MCF 10A (cell line): ENCODE data around the gene ITGA5. TPM values are rescaled to one million over a fixed set of nuclear protein-coding genes. Genes with fewer than 3 reads are reported as not detected.

ENCODE experiments used
- BruUV-seq: library from RNA; stranded (reverse); fragments of 400-500 nt; replicated peaks from 2 replicates; lab custom pipeline; 2021; lab: Mats Ljungman, UMichigan
- CTCF ChIA-PET: fragments of 300-600 bp; sonication (Branson Sonifier 250); formaldehyde crosslinking; extraction: SDS; loops from one replicate; lab custom pipeline; 2021; ENCODE audit warnings: antibody characterized with exemption, inconsistent platforms; lab: Yijun Ruan, JAX
- POLR2A ChIA-PET: fragments of 300-600, 350-650 bp; sonication (Branson Sonifier 250); formaldehyde crosslinking; extraction: SDS; loops from one replicate; lab custom pipeline; 2020; ENCODE audit warnings: antibody characterized with exemption, inconsistent platforms; lab: Yijun Ruan, JAX
- DNase-seq: peaks from one replicate; pipeline ENCODE4 v3.0.0-alpha.2; 2018; ENCODE audit not compliant: unreplicated experiment
- H3K27ac Mint-ChIP-seq: one replicate; pipeline ENCODE4 v1.8.0; 2022; ENCODE audit warnings: mild to moderate bottlenecking, low read depth, mixed read lengths; ENCODE audit not compliant: unreplicated experiment
- H3K27me3 Mint-ChIP-seq: one replicate; pipeline ENCODE4 v1.8.0; 2022; ENCODE audit warnings: mixed read lengths; ENCODE audit not compliant: insufficient read depth, unreplicated experiment
- H3K36me3 Mint-ChIP-seq: one replicate; pipeline ENCODE4 v1.8.0; 2022; ENCODE audit warnings: mild to moderate bottlenecking, moderate library complexity, mixed read lengths; ENCODE audit not compliant: insufficient read depth, unreplicated experiment
- H3K4me1 Mint-ChIP-seq: one replicate; pipeline ENCODE4 v1.8.0; 2022; ENCODE audit warnings: mixed read lengths; ENCODE audit not compliant: insufficient read depth, unreplicated experiment
- H3K4me3 Mint-ChIP-seq: one replicate; pipeline ENCODE4 v1.8.0; 2022; ENCODE audit warnings: mild to moderate bottlenecking, moderate library complexity, mixed read lengths; ENCODE audit not compliant: unreplicated experiment
- H3K9me3 Mint-ChIP-seq: one replicate; pipeline ENCODE4 v1.8.0; 2022; ENCODE audit warnings: mixed read lengths; ENCODE audit not compliant: unreplicated experiment
- intact Hi-C: fragments of 100-400 bp; cut with micrococcal nuclease; formaldehyde crosslinking; loops from 2 replicates; pipeline ENCODE4 v1.14.1; 2022
- total RNA-seq: library from RNA; stranded (reverse); gene quantifications from 2 replicates; pipeline ENCODE4 v1.2.3, GENCODE V29; 2022
- TF ChIP-seq, protein P1 (sequence below): fragments of 200-600 bp; IDR thresholded peaks from one replicate; pipeline ENCODE4 v1.8.0; 2022; ENCODE audit warnings: antibody characterized with exemption, mild to moderate bottlenecking; ENCODE audit not compliant: unreplicated experiment

ITGA5 gene
- total RNA-seq, 1 experiment from 2014 or later, result 110 TPM

- H3K9me3 Mint-ChIP-seq, result no peaks in the 10 kb centered on the region
- DNase-seq, result no peak
- no peak overlapping the region for H3K4me3 Mint-ChIP-seq
- no TSS peak for BruUV-seq
- no peak overlapping the region for H3K27ac Mint-ChIP-seq
- no peaks in the 10 kb centered on the region for H3K36me3 Mint-ChIP-seq
- TF ChIP-seq, protein P1, sequence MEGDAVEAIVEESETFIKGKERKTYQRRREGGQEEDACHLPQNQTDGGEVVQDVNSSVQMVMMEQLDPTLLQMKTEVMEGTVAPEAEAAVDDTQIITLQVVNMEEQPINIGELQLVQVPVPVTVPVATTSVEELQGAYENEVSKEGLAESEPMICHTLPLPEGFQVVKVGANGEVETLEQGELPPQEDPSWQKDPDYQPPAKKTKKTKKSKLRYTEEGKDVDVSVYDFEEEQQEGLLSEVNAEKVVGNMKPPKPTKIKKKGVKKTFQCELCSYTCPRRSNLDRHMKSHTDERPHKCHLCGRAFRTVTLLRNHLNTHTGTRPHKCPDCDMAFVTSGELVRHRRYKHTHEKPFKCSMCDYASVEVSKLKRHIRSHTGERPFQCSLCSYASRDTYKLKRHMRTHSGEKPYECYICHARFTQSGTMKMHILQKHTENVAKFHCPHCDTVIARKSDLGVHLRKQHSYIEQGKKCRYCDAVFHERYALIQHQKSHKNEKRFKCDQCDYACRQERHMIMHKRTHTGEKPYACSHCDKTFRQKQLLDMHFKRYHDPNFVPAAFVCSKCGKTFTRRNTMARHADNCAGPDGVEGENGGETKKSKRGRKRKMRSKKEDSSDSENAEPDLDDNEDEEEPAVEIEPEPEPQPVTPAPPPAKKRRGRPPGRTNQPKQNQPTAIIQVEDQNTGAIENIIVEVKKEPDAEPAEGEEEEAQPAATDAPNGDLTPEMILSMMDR, result no peak
- ChIA-PET CTCF (interaction anchor here (0.6 to 6.1 kb wide), 33 partner anchors 9 to 1696 kb away, joined by 3 to 57 read pairs (median 4); partner anchors contain the start of gene COPZ1), POLR2A (interaction anchor here (0.7 to 2.8 kb wide), 22 partner anchors 10 to 360 kb away, joined by 3 to 47 read pairs (median 5); partner anchors contain the start of genes CBX5, COPZ1, HNRNPA1 and HOXC9)
- H3K27me3 Mint-ChIP-seq, result no peaks in the 10 kb centered on the region
- intact Hi-C loops, result loop anchor here (1.0 to 10.0 kb wide), 4 partner anchors 23 to 355 kb away; partner anchors contain the start of genes HOXC8 and HOXC9
- H3K4me1 Mint-ChIP-seq, result peaks cover 23% of the 10 kb centered on the region
Measured at GRCh38 chr12:54359762-54360351, 59.2 kb downstream of the ITGA5 start.

GRCh38 chr12:54358945-54359761, 59.9 kb downstream of the ITGA5 start:
- TF ChIP-seq, protein P1, result no peak
- no peak overlapping the region for H3K4me3 Mint-ChIP-seq
- BruUV-seq, result TSS peak; percentile 88
- ChIA-PET POLR2A (interaction anchor here (0.6 to 2.8 kb wide), 31 partner anchors 9 to 359 kb away, joined by 3 to 47 read pairs (median 4); partner anchors contain the start of genes CBX5, COPZ1, HNRNPA1 and HOXC8), CTCF (interaction anchor here (0.6 to 6.1 kb wide), 20 partner anchors 9 to 1769 kb away, joined by 3 to 57 read pairs (median 5); partner anchors contain the start of genes COPZ1 and ESYT1)
- peaks cover 23% of the 10 kb centered on the region for H3K4me1 Mint-ChIP-seq
- intact Hi-C loops, result no loop called here
- no peak overlapping the region for H3K27ac Mint-ChIP-seq
- H3K9me3 Mint-ChIP-seq, result no peaks in the 10 kb centered on the region
- H3K36me3 Mint-ChIP-seq, result no peaks in the 10 kb centered on the region
- peak; percentile 99 for DNase-seq
- no peaks in the 10 kb centered on the region for H3K27me3 Mint-ChIP-seq

- TF ChIP-seq, protein P1, result no peak
- intact Hi-C loops, result no loop called here
- Mint-ChIP-seq H3K9me3 (no peaks in the 10 kb centered on the region), H3K36me3 (no peaks in the 10 kb centered on the region), H3K4me3 (no peak overlapping the region), H3K4me1 (peaks cover 27% of the 10 kb centered on the region), H3K27ac (no peak overlapping the region), H3K27me3 (no peaks in the 10 kb centered on the region)
- ChIA-PET POLR2A (interaction anchor here (0.6 to 2.8 kb wide), 26 partner anchors 10 to 349 kb away, joined by 3 to 47 read pairs (median 4); partner anchors contain the start of genes CBX5, COPZ1, HNRNPA1 and HOXC8), CTCF (interaction anchor here (0.7 to 6.1 kb wide), 17 partner anchors 10 to 358 kb away, joined by 3 to 57 read pairs (median 6); partner anchors contain the start of gene COPZ1)
- no peak for DNase-seq
- BruUV-seq, result TSS peak; percentile 60
Measured at GRCh38 chr12:54358191-54358944, 60.7 kb downstream of the ITGA5 start.
